Sigmoid colon (tissue), 7 donors: ENCODE results near the gene TMCO1. TPM values are rescaled to one million over a fixed set of nuclear protein-coding genes. Genes with fewer than 3 reads are reported as not detected.
"Not testable (repeated sequence)": the region's sequence is repeated elsewhere in the genome, so short reads cannot be mapped to it uniquely, and the experiment has no call there.

ENCODE experiments used
- DNase-seq: peaks from one replicate; pipeline ENCODE4 v3.0.0-alpha.2; 2019
- H3K27ac ChIP-seq, 4 donors: fragments of 200-600 bp; sonication (generic); one replicate each; pipeline ENCODE4 v1.5.1; 2016 to 2019; ENCODE audit warnings: mild to moderate bottlenecking in 1 of 4
- H3K27me3 ChIP-seq, 3 donors: fragments of 200-600 bp; sonication (generic); one replicate each; pipeline ENCODE4 v1.5.1; 2019; ENCODE audit warnings: mild to moderate bottlenecking in 1 of 3
- H3K36me3 ChIP-seq, 4 donors: fragments of 200-600 bp; sonication (generic); one replicate each; pipeline ENCODE4 v1.5.1; 2016 to 2019
- H3K4me1 ChIP-seq, 4 donors: fragments of 200-600 bp; sonication (generic); one replicate each; pipeline ENCODE4 v1.5.1; 2017 to 2019
- H3K4me3 ChIP-seq, 4 donors: fragments of 200-600 bp; sonication (generic); one replicate each; pipeline ENCODE4 v1.5.1; 2017 to 2019; ENCODE audit warnings: mild to moderate bottlenecking in 2 of 4, moderate library complexity in 1 of 4
- H3K9me3 ChIP-seq, 4 donors: fragments of 200-600 bp in 3 of 4; sonication (generic) in 3 of 4; one replicate each; pipeline versions ENCODE4 v1.5.1 to v1.6.1; 2013 to 2019
- EP300 ChIP-seq, 4 donors: sonication (generic); formaldehyde crosslinking; IDR thresholded peaks; one replicate each; pipeline ENCODE4 v1.6.1; 2017; ENCODE audit warnings: antibody characterized with exemption in 4 of 4
- POLR2A ChIP-seq, 2 donors: fragments of 450-650 bp; IDR thresholded peaks; one replicate each; pipeline ENCODE4 v1.6.1; 2016; ENCODE audit warnings: antibody characterized with exemption in 2 of 2, mild to moderate bottlenecking in 2 of 2, moderate library complexity in 2 of 2
- POLR2AphosphoS5 ChIP-seq, 4 donors: sonication (generic); formaldehyde crosslinking; IDR thresholded peaks; one replicate each; pipeline ENCODE4 v1.6.1; 2017; ENCODE audit warnings: antibody characterized with exemption in 4 of 4
- WGBS, 2 donors: extraction: QIAGEN DNeasy Blood & Tissue Kit; methylation state at CpG; one replicate each; pipeline ENCODE4 v1.1.7; 2013; 5-methylcytosine and 5-hydroxymethylcytosine counted together
- intact Hi-C: fragments of 100-400 bp; cut with DNase I; formaldehyde crosslinking; loops from one replicate; pipeline ENCODE4 v1.15.1; 2023
- polyA plus RNA-seq, 3 donors: library from polyadenylated mRNA; stranded (reverse); fragments of 200-250 nt; gene quantifications; one replicate each; pipeline ENCODE4 v1.2.3, GENCODE V29; 2013
- total RNA-seq, 4 donors: library from RNA; depleted of rRNA; stranded (reverse); fragments of >200 nt; gene quantifications; one replicate each; pipeline ENCODE4 v1.1.0, GENCODE V29; 2016
- TF ChIP-seq, protein P1 (sequence below), 4 experiments: fragments of 450-650 bp in 3 of 4; fragments of 200-600 bp in 1 of 4; IDR thresholded peaks; one replicate each; pipeline ENCODE4 v1.5.1; 2016 to 2019; ENCODE audit warnings: antibody characterized with exemption in 4 of 4, mild to moderate bottlenecking in 3 of 4, moderate library complexity in 2 of 4
- donor health status: healthy with polysubstance abuse.
- donor health status: Bipolar disorder and iron deficiency.
- donor health status: healthy.

The TMCO1 gene
- total and polyA plus RNA-seq, 7 donors: 36.7 to 116 (median 46.2) TPM

DNA sequence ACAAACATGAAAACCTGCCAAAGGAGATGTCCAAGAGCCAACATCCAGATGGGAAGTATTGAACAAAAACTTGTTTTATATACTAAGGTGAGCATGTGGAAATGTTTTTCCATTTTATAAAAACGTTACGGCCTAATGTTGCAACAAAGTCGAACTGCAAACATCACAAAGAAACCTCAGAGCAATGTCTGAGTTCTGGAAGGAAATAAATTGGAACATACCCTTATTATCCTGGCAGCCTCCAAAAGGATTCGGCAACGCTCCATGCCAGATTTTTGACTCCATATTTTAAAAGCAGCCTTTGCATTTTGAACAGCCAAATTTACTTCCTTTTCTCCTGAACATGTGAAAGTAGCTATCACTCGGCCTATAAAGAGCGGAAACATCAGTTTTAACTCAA, 73.6 kb downstream of the TMCO1 start:
- H3K27ac ChIP-seq: no peak overlapping the region

DNA sequence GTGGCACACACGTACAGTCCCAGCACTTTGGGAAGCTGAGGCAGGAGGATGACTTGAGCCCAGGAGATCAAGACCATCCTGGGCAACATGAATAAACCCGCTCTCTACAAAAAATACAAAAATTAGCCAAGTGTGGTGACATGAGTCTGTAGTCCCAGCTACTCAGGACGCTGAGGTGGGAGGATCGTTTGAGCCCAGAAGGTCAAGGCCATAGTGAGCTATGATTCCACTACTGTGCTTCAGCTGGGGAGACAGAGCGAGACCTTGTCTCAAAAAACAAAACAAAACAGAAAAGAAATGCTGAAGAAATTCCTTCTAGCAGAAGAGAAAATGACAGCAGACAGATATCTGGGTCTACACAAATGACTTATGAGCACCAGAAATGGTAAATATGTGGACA, 80.6 kb downstream of the TMCO1 start:
- intact Hi-C loops: no loop called here
- Histone ChIP-seq H3K9me3 (no peaks in the 10 kb centered on the region), H3K36me3 (peaks cover 0 to 21% (median under 1%) of the 10 kb centered on the region in 4 donors), H3K4me1 (peaks cover 0 to 9% (median 0%) of the 10 kb centered on the region in 4 donors), H3K27ac (no peak overlapping the region), H3K27me3 (no peaks in the 10 kb centered on the region), H3K4me3 (no peak overlapping the region)
- TF ChIP-seq EP300 (IDR thresholded peaks at IDR 0.05) (no peak), POLR2AphosphoS5 (IDR thresholded peaks at IDR 0.05) (no peak), POLR2A (IDR thresholded peaks at IDR 0.05) (no peak)
- TF ChIP-seq, protein P1, sequence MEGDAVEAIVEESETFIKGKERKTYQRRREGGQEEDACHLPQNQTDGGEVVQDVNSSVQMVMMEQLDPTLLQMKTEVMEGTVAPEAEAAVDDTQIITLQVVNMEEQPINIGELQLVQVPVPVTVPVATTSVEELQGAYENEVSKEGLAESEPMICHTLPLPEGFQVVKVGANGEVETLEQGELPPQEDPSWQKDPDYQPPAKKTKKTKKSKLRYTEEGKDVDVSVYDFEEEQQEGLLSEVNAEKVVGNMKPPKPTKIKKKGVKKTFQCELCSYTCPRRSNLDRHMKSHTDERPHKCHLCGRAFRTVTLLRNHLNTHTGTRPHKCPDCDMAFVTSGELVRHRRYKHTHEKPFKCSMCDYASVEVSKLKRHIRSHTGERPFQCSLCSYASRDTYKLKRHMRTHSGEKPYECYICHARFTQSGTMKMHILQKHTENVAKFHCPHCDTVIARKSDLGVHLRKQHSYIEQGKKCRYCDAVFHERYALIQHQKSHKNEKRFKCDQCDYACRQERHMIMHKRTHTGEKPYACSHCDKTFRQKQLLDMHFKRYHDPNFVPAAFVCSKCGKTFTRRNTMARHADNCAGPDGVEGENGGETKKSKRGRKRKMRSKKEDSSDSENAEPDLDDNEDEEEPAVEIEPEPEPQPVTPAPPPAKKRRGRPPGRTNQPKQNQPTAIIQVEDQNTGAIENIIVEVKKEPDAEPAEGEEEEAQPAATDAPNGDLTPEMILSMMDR (IDR thresholded peaks at IDR 0.05): no peak
- 96 to 97% methylated on average over 5 of the region's 5 CpGs for WGBS, 2 donors
- no peak for DNase-seq

More for the DNA sequence above, 73.6 kb downstream of the TMCO1 start:
- no peaks in the 10 kb centered on the region for H3K27me3 ChIP-seq
- 80 to 82% methylated on average over 7 of the region's 7 CpGs for WGBS, 2 donors
- TF ChIP-seq POLR2A (IDR thresholded peaks at IDR 0.05) (no peak), EP300 (IDR thresholded peaks at IDR 0.05) (no peak), POLR2AphosphoS5 (IDR thresholded peaks at IDR 0.05) (no peak)
- TF ChIP-seq, protein P1 (IDR thresholded peaks at IDR 0.05): no peak
- no peak for DNase-seq
- intact Hi-C loops: loop anchor here (5.0 kb wide), 3 partner anchors 93 to 1282 kb away; partner anchors contain the start of genes ILDR2 and UCK2
- no peaks in the 10 kb centered on the region for H3K9me3 ChIP-seq
- H3K4me1 ChIP-seq: peaks cover 0 to 32% (median 23%) of the 10 kb centered on the region in 4 donors
- no peak overlapping the region for H3K4me3 ChIP-seq
- peaks cover 0 to 9% (median 0%) of the 10 kb centered on the region in 4 donors for H3K36me3 ChIP-seq

DNA sequence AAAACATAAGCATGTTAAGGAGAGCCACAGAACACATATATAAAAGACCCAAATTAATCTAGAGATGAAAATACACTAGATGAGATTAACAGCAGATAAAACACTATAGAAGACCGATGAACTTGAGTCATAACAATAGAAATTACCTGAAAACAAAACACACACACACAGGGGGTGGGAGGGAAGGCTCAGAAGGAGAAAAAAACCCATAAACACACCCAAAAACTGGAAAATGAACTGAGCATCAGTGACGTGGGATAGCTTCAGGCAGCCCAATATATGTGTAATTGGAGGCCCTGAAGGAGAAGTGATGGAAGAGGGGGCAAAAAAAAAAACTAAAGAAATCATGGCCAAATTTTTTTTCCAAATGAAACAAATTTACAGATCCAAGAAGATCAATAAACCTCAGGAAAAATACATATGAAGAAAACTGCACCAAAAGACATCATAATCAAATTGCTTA, 81.7 kb downstream of the TMCO1 start:
- H3K36me3 ChIP-seq: peaks cover 0 to 31% (median 7%) of the 10 kb centered on the region in 4 donors
- no peak for DNase-seq
- H3K27ac ChIP-seq: no peak overlapping the region
- no peaks in the 10 kb centered on the region for H3K27me3 ChIP-seq
- no peak overlapping the region for H3K4me3 ChIP-seq
- TF ChIP-seq POLR2A (IDR thresholded peaks at IDR 0.05): no peak
- H3K9me3 ChIP-seq: no peaks in the 10 kb centered on the region
- H3K4me1 ChIP-seq: peaks cover 0 to 9% (median 0%) of the 10 kb centered on the region in 4 donors
- intact Hi-C loops: no loop called here
- 78 to 84% methylated on average over 2 of the region's 2 CpGs for WGBS, 2 donors

DNA sequence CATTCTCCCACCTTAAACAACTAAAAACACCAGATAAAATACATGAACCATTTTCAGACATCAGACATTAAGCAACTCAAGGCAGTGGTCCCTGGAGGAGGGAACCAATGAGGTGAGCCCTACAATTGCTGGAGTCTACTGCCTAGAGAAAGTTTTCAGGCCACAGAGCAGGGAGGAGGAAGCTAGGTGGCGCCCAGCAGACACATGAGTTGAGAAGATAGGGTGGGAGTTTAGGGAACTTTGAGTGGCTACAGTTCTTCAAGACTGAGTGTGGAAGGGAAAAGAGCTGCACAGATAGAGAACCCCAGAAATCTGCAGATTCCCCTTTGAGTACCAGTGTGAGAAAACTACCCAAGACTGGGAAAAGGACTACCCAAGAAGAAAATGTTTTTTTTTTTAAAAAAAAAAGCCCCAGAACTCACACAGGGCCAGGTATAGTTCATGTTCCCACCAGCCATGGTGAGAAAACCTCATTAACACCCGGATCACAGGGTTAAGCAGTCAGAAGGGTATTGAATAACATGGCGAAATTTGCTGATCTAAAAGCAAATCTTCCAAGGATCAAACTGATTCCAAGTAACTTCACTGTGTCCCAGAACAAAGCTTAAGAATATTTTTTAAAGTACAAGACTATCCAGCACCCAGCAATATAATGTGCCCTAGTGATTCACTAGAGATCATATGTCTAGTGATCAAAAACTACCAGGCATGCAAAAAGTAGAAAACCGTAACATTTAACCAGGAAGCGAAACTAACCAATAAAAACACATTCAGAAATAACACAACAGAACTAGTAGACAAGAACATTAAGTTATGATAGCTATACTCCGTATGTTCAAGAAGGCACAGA, 82.3 kb downstream of the TMCO1 start:
- Histone ChIP-seq H3K27ac (no peak overlapping the region), H3K4me1 (peaks cover 0 to 9% (median 0%) of the 10 kb centered on the region in 4 donors), H3K27me3 (no peaks in the 10 kb centered on the region), H3K4me3 (no peak overlapping the region), H3K36me3 (peaks cover 4 to 38% (median 11%) of the 10 kb centered on the region in 4 donors), H3K9me3 (no peaks in the 10 kb centered on the region)
- WGBS, 2 donors: 75 to 86% methylated on average over 6 of the region's 6 CpGs
- no peak for TF ChIP-seq POLR2A (IDR thresholded peaks at IDR 0.05)
- no peak for TF ChIP-seq EP300 (IDR thresholded peaks at IDR 0.05)
- TF ChIP-seq, protein P1 (IDR thresholded peaks at IDR 0.05): no peak
- TF ChIP-seq POLR2AphosphoS5 (IDR thresholded peaks at IDR 0.05): no peak
- intact Hi-C loops: no loop called here
- no peak for DNase-seq

DNA sequence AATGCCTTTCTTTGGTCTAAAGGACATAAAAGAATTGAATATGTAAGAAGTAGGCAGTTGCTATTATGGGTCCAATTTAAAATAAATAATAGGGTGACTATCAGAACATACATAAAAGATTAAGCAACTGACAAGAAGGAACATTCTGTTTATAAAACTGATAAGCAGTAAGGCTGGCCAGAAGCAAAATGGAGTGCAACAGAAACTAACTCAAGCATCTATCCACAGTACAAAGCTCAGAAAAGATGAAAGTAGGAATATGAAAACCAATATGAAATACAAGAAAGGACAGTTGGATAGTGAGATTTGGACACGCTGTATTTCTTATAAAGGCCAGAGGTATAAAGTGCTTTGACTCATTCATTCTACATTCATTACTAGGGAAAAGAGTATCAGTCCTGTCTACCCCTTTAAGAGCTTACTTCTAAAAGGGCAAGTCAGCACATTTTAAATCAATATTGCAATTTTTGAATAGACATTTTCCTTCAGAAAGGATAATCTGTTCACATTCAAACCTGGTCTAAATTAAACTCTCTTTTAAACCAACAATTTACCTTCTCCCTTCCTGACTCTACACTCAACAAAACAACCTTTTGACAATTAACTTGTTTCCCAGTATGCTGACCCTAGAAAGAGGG, 84.7 kb downstream of the TMCO1 start:
- Histone ChIP-seq H3K4me1 (peaks cover 0 to 9% (median 0%) of the 10 kb centered on the region in 4 donors), H3K36me3 (peaks cover 7 to 55% (median 30%) of the 10 kb centered on the region in 4 donors)
- intact Hi-C loops: no loop called here

DNA sequence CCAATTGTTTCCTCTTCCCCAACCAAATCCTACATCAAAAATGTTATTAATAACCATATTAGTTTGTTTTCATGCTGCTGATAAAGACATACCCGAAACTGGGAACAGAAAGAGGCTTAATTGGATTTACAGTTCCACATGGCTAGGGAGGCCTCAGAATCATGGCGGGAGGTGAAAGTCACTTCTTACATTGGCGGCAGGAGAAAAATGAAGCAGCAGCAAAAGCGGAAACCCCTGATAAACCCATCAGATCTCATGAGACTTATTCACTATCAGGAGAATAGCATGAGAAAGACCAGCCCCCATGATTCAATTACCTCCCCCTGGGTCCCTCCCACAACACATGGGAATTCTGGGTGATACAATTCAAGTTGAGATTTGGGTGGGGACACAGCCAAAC, 87.9 kb downstream of the TMCO1 start:
- H3K4me3 ChIP-seq, H3K27me3 ChIP-seq, H3K27ac ChIP-seq, intact Hi-C loops, H3K4me1 ChIP-seq, DNase-seq, H3K9me3 ChIP-seq: not testable (repeated sequence)
- peaks cover 7 to 87% (median 41%) of the 10 kb centered on the region in 4 donors for H3K36me3 ChIP-seq
- WGBS, 2 donors: 95 to 96% methylated on average over 4 of the region's 4 CpGs

More for the DNA sequence above, 84.7 kb downstream of the TMCO1 start:
- DNase-seq: no peak
- TF ChIP-seq POLR2AphosphoS5 (IDR thresholded peaks at IDR 0.05): no peak
- TF ChIP-seq, protein P1 (IDR thresholded peaks at IDR 0.05): no peak
- no peak for TF ChIP-seq EP300 (IDR thresholded peaks at IDR 0.05)
- H3K4me3 ChIP-seq: no peak overlapping the region
- no peaks in the 10 kb centered on the region for H3K9me3 ChIP-seq
- no peak overlapping the region for H3K27ac ChIP-seq
- H3K27me3 ChIP-seq: no peaks in the 10 kb centered on the region
- WGBS, 2 donors: 0% methylated on average over 1 of the region's 1 CpG
